OCI-LY7 (cell line): ENCODE results near the gene SPAG6. TPM values are rescaled to one million over a fixed set of nuclear protein-coding genes. Genes with fewer than 3 reads are reported as not detected.

Source experiments
- BruUV-seq: library from RNA; stranded (reverse); fragments of 400-500 nt; replicated peaks from 2 replicates; lab custom pipeline; 2021; lab: Mats Ljungman, UMichigan
- CTCF ChIA-PET: fragments of 300-600 bp; sonication (Branson Sonifier 250); formaldehyde crosslinking; loops from one replicate; lab custom pipeline; 2022; ENCODE audit warnings: antibody characterized with exemption; ENCODE audit not compliant: unreplicated experiment; lab: Charles Lee
- POLR2A ChIA-PET: fragments of 300-600 bp; sonication (Branson Sonifier 250); formaldehyde crosslinking; loops from one replicate; lab custom pipeline; 2022; ENCODE audit warnings: antibody characterized with exemption; lab: Charles Lee
- DNase-seq: peaks from one replicate; pipeline ENCODE4 v3.0.0-alpha.2; 2015; ENCODE audit warnings: low spot score
- H2AFZ ChIP-seq: fragments of 200-600 bp; sonication (generic), shearing (Covaris generic); 2 replicates; pipeline ENCODE4 v1.6.1; 2014; ENCODE audit warnings: mild to moderate bottlenecking, antibody characterized with exemption, low read length, moderate library complexity
- H3K27ac ChIP-seq: fragments of 200-600 bp; sonication (generic); 2 replicates; pipeline ENCODE4 v1.5.1; 2014; ENCODE audit warnings: mixed run types, low read depth, mild to moderate bottlenecking, moderate library complexity, low read length, inconsistent platforms; ENCODE audit not compliant: poor library complexity, severe bottlenecking
- H3K36me3 ChIP-seq: fragments of 200-600 bp; sonication (generic); 2 replicates; pipeline ENCODE4 v1.6.1; 2014; ENCODE audit warnings: mild to moderate bottlenecking, antibody characterized with exemption, low read length, moderate library complexity, mixed read lengths; ENCODE audit not compliant: insufficient read depth
- H3K4me1 ChIP-seq: fragments of 200-600 bp; sonication (generic); 2 replicates; pipeline ENCODE4 v1.5.1; 2014; ENCODE audit warnings: mild to moderate bottlenecking, low read length; ENCODE audit not compliant: insufficient read depth, poor library complexity, severe bottlenecking
- H3K4me2 ChIP-seq: fragments of 200-600 bp; sonication (generic); 2 replicates; pipeline ENCODE4 v1.6.1; 2014; ENCODE audit warnings: mild to moderate bottlenecking, low read length
- H3K4me3 ChIP-seq: fragments of 200-600 bp; sonication (generic); 2 replicates; pipeline ENCODE4 v1.5.1; 2014; ENCODE audit warnings: mild to moderate bottlenecking, low read depth, low read length; ENCODE audit not compliant: poor library complexity, severe bottlenecking
- H3K79me2 ChIP-seq: fragments of 200-600 bp; sonication (generic); 2 replicates; pipeline ENCODE4 v1.6.1; 2016; ENCODE audit warnings: low read depth, mild to moderate bottlenecking, low read length, moderate library complexity, mixed read lengths; ENCODE audit not compliant: insufficient read depth
- H3K9me2 ChIP-seq: fragments of 200-600 bp; sonication (generic); 2 replicates; pipeline ENCODE4 v1.6.1; 2016; ENCODE audit warnings: mild to moderate bottlenecking, low read length, mixed read lengths; ENCODE audit not compliant: insufficient read depth
- H3K9me3 ChIP-seq: fragments of 200-600 bp; sonication (generic); 2 replicates; pipeline ENCODE4 v1.6.1; 2014; ENCODE audit warnings: mild to moderate bottlenecking, mixed run types, low read length, mixed read lengths
- H4K20me1 ChIP-seq: fragments of 200-600 bp; sonication (generic); 2 replicates; pipeline ENCODE4 v1.6.1; 2014; ENCODE audit warnings: mild to moderate bottlenecking, antibody characterized with exemption, low read length, moderate library complexity, mixed read lengths; ENCODE audit not compliant: insufficient read depth
- EZH2phosphoT487 ChIP-seq: fragments of 200-600 bp; sonication (generic); IDR thresholded peaks from 2 replicates; pipeline ENCODE4 v1.6.1; 2018; ENCODE audit warnings: low read depth, borderline replicate concordance, mild to moderate bottlenecking, mixed run types, antibody characterized with exemption, low read length, moderate library complexity, mixed read lengths
- intact Hi-C: fragments of 100-400 bp; cut with micrococcal nuclease; formaldehyde crosslinking; loops from one replicate; pipeline ENCODE4 v1.10.0; 2022; ENCODE audit not compliant: unreplicated experiment
- total RNA-seq, 2 experiments: library from RNA; depleted of rRNA in 1 of 2; stranded (reverse); fragments of >200 nt in 1 of 2; shearing (Covaris generic) in 1 of 2; gene quantifications; 2 replicates each; pipeline ENCODE4 v1.2.3, GENCODE V29; 2014 to 2022
- TF ChIP-seq, protein P1 (sequence below): fragments of 200-600 bp; sonication (generic); conservative IDR thresholded peaks from 2 replicates; pipeline ENCODE4 v1.5.1; 2014; ENCODE audit warnings: mild to moderate bottlenecking, antibody characterized with exemption, low read length, moderate library complexity, mixed read lengths

Gene SPAG6
- total RNA-seq, 2 experiments from 2014 or later, result not detected

DNA sequence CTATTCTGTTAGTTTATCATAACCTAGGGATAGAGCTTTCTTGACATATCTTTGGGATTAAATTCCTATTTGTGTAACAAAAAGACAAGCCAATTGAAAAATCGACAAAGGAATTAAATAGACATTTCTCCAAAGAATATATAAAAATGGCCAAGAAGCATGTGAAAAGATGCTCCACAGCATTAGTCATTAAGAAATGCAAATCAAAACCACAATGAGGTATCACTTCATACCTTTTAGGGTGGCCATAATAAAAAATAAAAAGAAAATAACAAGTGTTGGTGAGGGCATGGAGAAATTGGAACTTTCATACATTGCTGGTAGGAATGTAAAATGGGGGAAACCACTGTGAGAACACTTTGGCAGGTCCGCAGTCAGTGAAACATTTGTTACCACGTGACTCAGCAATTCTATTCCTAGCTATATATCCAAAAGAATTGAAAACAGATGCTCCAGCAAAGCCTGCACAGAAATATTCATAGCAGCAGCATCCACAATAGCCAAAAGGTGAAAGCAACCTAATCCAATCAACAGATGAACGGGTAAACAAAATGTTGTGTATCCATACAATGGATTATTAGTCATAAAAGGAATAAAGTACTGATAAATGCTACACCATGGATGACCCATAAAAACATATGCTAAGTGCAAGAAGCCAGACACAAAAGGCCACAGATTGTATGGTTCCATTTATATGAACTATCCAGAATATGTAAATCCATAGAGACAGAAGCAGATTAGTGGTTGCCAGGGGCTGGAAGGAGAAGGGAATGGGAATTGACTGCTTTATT, 20.5 kb downstream of the SPAG6 start:
- no peak overlapping the region for H3K4me2 ChIP-seq
- no peaks in the 10 kb centered on the region for H3K9me3 ChIP-seq
- ChIA-PET POLR2A (interaction anchor here (1.5 kb wide), 1 partner anchor 16 kb away, joined by 4 read pairs; no protein-coding TSS in a partner anchor), CTCF (no interaction called here)
- H3K4me3 ChIP-seq, result no peak overlapping the region
- no peak overlapping the region for H3K27ac ChIP-seq
- DNase-seq, result no peak
- H3K36me3 ChIP-seq, result no peaks in the 10 kb centered on the region
- intact Hi-C loops, result no loop called here
- BruUV-seq, result no TSS peak
- no peaks in the 10 kb centered on the region for H4K20me1 ChIP-seq
- H3K4me1 ChIP-seq, result peaks cover 8% of the 10 kb centered on the region
- H2AFZ ChIP-seq, result no peak overlapping the region
- H3K79me2 ChIP-seq, result no peaks in the 10 kb centered on the region
- H3K9me2 ChIP-seq, result no peaks in the 10 kb centered on the region
- TF ChIP-seq, protein P1, sequence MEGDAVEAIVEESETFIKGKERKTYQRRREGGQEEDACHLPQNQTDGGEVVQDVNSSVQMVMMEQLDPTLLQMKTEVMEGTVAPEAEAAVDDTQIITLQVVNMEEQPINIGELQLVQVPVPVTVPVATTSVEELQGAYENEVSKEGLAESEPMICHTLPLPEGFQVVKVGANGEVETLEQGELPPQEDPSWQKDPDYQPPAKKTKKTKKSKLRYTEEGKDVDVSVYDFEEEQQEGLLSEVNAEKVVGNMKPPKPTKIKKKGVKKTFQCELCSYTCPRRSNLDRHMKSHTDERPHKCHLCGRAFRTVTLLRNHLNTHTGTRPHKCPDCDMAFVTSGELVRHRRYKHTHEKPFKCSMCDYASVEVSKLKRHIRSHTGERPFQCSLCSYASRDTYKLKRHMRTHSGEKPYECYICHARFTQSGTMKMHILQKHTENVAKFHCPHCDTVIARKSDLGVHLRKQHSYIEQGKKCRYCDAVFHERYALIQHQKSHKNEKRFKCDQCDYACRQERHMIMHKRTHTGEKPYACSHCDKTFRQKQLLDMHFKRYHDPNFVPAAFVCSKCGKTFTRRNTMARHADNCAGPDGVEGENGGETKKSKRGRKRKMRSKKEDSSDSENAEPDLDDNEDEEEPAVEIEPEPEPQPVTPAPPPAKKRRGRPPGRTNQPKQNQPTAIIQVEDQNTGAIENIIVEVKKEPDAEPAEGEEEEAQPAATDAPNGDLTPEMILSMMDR, result no peak
- no peak for TF ChIP-seq EZH2phosphoT487

GRCh38 chr10:22366435-22366703, 21.1 kb downstream of the SPAG6 start:
- POLR2A ChIA-PET, result no interaction called here
- intact Hi-C loops, result no loop called here

More at GRCh38 chr10:22366435-22366703, 21.1 kb downstream of the SPAG6 start:
- CTCF ChIA-PET, result no interaction called here
- TF ChIP-seq, protein P1, result no peak
- no peak for TF ChIP-seq EZH2phosphoT487
- H4K20me1 ChIP-seq, result no peaks in the 10 kb centered on the region
- no peak for DNase-seq
- H3K9me3 ChIP-seq, result no peaks in the 10 kb centered on the region
- no peak overlapping the region for H3K4me2 ChIP-seq
- H3K36me3 ChIP-seq, result no peaks in the 10 kb centered on the region
- no peak overlapping the region for H3K4me3 ChIP-seq
- no peaks in the 10 kb centered on the region for H3K79me2 ChIP-seq
- no peaks in the 10 kb centered on the region for H3K9me2 ChIP-seq
- no peak overlapping the region for H2AFZ ChIP-seq
- H3K27ac ChIP-seq, result no peak overlapping the region
- peaks cover 9% of the 10 kb centered on the region for H3K4me1 ChIP-seq
- BruUV-seq, result no TSS peak
